Neural cell (in vitro differentiated cells): Measurements from ENCODE around the gene LTBP1.

Experiments used
- EZH2 ChIP-seq: fragments of 200-600, 300-800 bp; shearing (Covaris generic), sonication (generic); IDR thresholded peaks from 2 replicates; pipeline ENCODE4 v1.6.1; 2014; ENCODE audit warnings: antibody characterized with exemption, low read length, borderline replicate concordance, mild to moderate bottlenecking; ENCODE audit not compliant: insufficient read depth, poor library complexity, severe bottlenecking
- POLR2AphosphoS5 ChIP-seq: IDR thresholded peaks from 2 replicates; pipeline ENCODE4 v1.6.1; 2012
- TAF1 ChIP-seq: IDR thresholded peaks from 2 replicates; pipeline ENCODE4 v1.6.1; 2012; ENCODE audit warnings: low read depth
- TF ChIP-seq, protein P1 (sequence below): fragments of 450-650 bp; IDR thresholded peaks from 2 replicates; pipeline ENCODE4 v1.5.1; 2014; ENCODE audit warnings: antibody characterized with exemption, mild to moderate bottlenecking, moderate library complexity; ENCODE audit not compliant: poor library complexity, severe bottlenecking

DNA sequence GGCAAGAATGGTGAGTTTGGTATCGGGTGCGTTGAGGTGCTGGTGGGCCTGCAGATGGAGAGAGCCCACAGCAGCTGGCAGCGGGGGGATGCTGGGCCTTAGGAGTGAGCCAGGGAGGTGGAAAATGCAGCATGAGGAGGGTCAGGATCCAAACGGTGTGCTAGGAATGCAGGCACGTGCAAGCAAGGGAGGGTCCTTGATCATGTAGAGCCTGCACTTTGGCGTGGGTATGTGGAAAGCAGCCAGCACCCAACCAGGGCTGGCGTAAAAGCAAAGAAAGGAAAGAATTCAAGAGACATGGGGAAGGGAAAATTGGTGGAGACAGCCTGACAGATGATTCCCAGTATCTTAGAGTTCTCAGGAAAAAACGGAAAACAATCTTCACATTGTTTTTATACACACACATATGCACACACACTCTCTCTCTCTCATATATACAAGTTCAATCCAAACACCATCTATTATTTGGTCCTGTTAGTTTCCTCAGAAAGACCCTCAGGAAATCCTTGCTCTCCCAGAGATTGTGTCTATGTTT is 46.3 kb downstream of the LTBP1 start:
- TF ChIP-seq EZH2 = no peak
- no peak for TF ChIP-seq TAF1
- TF ChIP-seq, protein P1, sequence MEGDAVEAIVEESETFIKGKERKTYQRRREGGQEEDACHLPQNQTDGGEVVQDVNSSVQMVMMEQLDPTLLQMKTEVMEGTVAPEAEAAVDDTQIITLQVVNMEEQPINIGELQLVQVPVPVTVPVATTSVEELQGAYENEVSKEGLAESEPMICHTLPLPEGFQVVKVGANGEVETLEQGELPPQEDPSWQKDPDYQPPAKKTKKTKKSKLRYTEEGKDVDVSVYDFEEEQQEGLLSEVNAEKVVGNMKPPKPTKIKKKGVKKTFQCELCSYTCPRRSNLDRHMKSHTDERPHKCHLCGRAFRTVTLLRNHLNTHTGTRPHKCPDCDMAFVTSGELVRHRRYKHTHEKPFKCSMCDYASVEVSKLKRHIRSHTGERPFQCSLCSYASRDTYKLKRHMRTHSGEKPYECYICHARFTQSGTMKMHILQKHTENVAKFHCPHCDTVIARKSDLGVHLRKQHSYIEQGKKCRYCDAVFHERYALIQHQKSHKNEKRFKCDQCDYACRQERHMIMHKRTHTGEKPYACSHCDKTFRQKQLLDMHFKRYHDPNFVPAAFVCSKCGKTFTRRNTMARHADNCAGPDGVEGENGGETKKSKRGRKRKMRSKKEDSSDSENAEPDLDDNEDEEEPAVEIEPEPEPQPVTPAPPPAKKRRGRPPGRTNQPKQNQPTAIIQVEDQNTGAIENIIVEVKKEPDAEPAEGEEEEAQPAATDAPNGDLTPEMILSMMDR = no peak
- no peak for TF ChIP-seq POLR2AphosphoS5
